GM23338 (cell line): ENCODE data around the gene ZNF664.

ENCODE experiments used
- CTCF ChIP-seq, 2 experiments: fragments of 200-600 bp in 1 of 2; sonication (generic) in 1 of 2; conservative IDR thresholded peaks; 2 replicates each; pipeline versions ENCODE4 v1.5.1 to v1.6.1; 2016 to 2017; ENCODE audit warnings: antibody characterized with exemption in 2 of 2, low read depth in 2 of 2, mild to moderate bottlenecking in 2 of 2, moderate library complexity in 1 of 2
- EZH2 ChIP-seq: fragments of 200-600 bp; sonication (generic); IDR thresholded peaks from one replicate; pipeline ENCODE4 v1.8.0; 2017; ENCODE audit warnings: antibody characterized with exemption, mild to moderate bottlenecking, low read depth; ENCODE audit not compliant: unreplicated experiment
- EZH2phosphoT487 ChIP-seq: fragments of 200-600 bp; sonication (generic); IDR thresholded peaks from one replicate; pipeline ENCODE4 v1.8.1; 2018; ENCODE audit warnings: antibody characterized with exemption; ENCODE audit not compliant: unreplicated experiment
- POLR2AphosphoS5 ChIP-seq: IDR thresholded peaks from 2 replicates; pipeline ENCODE4 v1.6.1; 2016; ENCODE audit warnings: antibody characterized with exemption, low read depth
- REST ChIP-seq: IDR thresholded peaks from one replicate; pipeline ENCODE4 v1.6.1; 2018; ENCODE audit warnings: antibody characterized with exemption; ENCODE audit not compliant: unreplicated experiment

GRCh38 chr12:124021007-124021406 lies 48.0 kb downstream of the ZNF664 start:
- TF ChIP-seq CTCF (conservative IDR thresholded peaks at IDR 0.05; ENCODE audit: low read depth in 2 of 2) (no peak), EZH2 (no peak), EZH2phosphoT487 (no peak), REST (no peak), POLR2AphosphoS5 (no peak)
